WERI-Rb-1 (cell line): ENCODE results near the gene PANX3.

Source experiments
- DNase-seq: peaks from one replicate; pipeline ENCODE4 v3.0.0-alpha.2; 2020
- H3K27ac ChIP-seq: fragments of 250-450 bp; sonication (Bioruptor Pico); 2 replicates; pipeline ENCODE4 v1.5.1; 2020; ENCODE audit warnings: mild to moderate bottlenecking, moderate library complexity
- H3K27me3 ChIP-seq: fragments of 250-450 bp; sonication (Bioruptor Pico); 2 replicates; pipeline ENCODE4 v1.5.1; 2021; ENCODE audit warnings: mild to moderate bottlenecking, low read depth, moderate library complexity; ENCODE audit not compliant: insufficient read depth, severe bottlenecking
- H3K36me3 ChIP-seq: fragments of 250-450 bp; sonication (Bioruptor Pico); 2 replicates; pipeline ENCODE4 v1.5.1; 2020; ENCODE audit warnings: mild to moderate bottlenecking, moderate library complexity
- H3K4me3 ChIP-seq: 2 replicates; pipeline ENCODE4 v1.5.1; 2011; ENCODE audit warnings: low read depth, mild to moderate bottlenecking, control low read depth, low read length
- H3K9me3 ChIP-seq: fragments of 250-450 bp; sonication (Bioruptor Pico); 2 replicates; pipeline ENCODE4 v1.5.1; 2021; ENCODE audit warnings: mild to moderate bottlenecking, moderate library complexity; ENCODE audit not compliant: severe bottlenecking
- TF ChIP-seq, protein P1 (sequence below): IDR thresholded peaks from 2 replicates; pipeline ENCODE4 v1.5.1; 2011; ENCODE audit warnings: low read depth, mild to moderate bottlenecking, control low read depth, inconsistent platforms, low read length

PANX3 gene, protein sequence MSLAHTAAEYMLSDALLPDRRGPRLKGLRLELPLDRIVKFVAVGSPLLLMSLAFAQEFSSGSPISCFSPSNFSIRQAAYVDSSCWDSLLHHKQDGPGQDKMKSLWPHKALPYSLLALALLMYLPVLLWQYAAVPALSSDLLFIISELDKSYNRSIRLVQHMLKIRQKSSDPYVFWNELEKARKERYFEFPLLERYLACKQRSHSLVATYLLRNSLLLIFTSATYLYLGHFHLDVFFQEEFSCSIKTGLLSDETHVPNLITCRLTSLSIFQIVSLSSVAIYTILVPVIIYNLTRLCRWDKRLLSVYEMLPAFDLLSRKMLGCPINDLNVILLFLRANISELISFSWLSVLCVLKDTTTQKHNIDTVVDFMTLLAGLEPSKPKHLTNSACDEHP

DNA sequence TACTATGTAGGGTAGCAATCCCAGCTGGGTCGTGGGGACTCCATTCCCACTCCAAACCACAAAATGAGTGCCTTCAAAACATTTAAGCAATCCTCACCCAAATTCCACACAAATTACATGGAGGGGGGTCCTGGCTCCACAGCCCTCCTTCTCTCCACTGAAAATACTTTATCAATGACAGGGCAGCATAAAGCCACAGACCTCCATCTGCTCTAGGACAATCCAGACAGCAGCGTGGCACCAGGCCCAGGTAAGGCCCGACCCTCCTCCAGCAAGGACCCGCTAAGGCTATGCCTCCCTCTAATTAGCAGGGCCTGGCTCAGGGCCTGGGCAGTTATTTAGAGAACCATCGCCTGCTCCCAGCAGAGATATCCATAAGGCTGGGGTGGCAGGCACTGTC lies at the start of gene PANX3:
PANX3 (plus strand) TSS at position 365 of the 400 bp plus-strand sequence. CDS start 129 bp downstream, outside the sequence.
- no peak within 1 kb of the TSS for H3K27ac ChIP-seq
- no peaks in the 10 kb centered on the region for H3K36me3 ChIP-seq
- no peak within 1 kb of the TSS for H3K4me3 ChIP-seq
- no peak for DNase-seq
- H3K27me3 ChIP-seq, result no peaks in the 10 kb centered on the region
- TF ChIP-seq, protein P1, sequence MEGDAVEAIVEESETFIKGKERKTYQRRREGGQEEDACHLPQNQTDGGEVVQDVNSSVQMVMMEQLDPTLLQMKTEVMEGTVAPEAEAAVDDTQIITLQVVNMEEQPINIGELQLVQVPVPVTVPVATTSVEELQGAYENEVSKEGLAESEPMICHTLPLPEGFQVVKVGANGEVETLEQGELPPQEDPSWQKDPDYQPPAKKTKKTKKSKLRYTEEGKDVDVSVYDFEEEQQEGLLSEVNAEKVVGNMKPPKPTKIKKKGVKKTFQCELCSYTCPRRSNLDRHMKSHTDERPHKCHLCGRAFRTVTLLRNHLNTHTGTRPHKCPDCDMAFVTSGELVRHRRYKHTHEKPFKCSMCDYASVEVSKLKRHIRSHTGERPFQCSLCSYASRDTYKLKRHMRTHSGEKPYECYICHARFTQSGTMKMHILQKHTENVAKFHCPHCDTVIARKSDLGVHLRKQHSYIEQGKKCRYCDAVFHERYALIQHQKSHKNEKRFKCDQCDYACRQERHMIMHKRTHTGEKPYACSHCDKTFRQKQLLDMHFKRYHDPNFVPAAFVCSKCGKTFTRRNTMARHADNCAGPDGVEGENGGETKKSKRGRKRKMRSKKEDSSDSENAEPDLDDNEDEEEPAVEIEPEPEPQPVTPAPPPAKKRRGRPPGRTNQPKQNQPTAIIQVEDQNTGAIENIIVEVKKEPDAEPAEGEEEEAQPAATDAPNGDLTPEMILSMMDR, result no peak
- H3K9me3 ChIP-seq, result no peaks in the 10 kb centered on the region

DNA sequence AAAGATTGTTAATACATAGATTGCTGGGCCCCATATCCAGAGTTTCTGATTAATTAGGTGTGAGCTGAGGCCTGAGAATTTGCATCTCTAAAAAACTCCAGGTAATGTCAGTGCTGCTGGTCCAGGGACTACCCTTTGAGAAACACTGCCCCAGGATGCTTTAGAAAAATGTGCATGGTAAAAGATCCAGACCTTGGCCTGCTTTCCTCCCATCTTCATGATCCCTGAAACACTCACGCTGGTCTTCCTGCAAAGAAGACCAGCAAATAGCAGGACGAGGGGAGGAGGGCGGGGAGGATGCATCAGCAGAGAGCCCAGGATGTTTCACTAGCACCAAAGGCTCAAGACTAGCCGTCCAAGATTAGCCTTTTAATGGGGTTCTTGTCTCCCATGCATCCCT lies 41.5 kb upstream of the PANX3 start, which contains the start of gene OR8A1:
OR8A1 (plus strand) TSS at position 301 of the 400 bp plus-strand sequence. CDS start 123 bp downstream, outside the sequence.
- DNase-seq, result no peak
- Histone ChIP-seq H3K27ac (no peak within 1 kb of the TSS), H3K27me3 (peaks cover 3% of the 10 kb centered on the region), H3K9me3 (no peaks in the 10 kb centered on the region), H3K4me3 (no peak within 1 kb of the TSS), H3K36me3 (no peaks in the 10 kb centered on the region)
- TF ChIP-seq, protein P1, result no peak

DNA sequence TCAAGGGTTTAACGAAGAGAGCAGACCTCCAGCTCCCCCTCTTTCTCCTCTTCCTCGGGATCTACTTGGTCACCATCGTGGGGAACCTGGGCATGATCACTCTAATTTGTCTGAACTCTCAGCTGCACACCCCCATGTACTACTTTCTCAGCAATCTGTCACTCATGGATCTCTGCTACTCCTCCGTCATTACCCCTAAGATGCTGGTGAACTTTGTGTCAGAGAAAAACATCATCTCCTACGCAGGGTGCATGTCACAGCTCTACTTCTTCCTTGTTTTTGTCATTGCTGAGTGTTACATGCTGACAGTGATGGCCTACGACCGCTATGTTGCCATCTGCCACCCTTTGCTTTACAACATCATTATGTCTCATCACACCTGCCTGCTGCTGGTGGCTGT lies 41.1 kb upstream of the PANX3 start:
- no peak for DNase-seq
- Histone ChIP-seq H3K36me3 (no peaks in the 10 kb centered on the region), H3K9me3 (no peaks in the 10 kb centered on the region), H3K27me3 (peaks cover 3% of the 10 kb centered on the region), H3K4me3 (no peak overlapping the region), H3K27ac (no peak overlapping the region)
- TF ChIP-seq, protein P1, result no peak

DNA sequence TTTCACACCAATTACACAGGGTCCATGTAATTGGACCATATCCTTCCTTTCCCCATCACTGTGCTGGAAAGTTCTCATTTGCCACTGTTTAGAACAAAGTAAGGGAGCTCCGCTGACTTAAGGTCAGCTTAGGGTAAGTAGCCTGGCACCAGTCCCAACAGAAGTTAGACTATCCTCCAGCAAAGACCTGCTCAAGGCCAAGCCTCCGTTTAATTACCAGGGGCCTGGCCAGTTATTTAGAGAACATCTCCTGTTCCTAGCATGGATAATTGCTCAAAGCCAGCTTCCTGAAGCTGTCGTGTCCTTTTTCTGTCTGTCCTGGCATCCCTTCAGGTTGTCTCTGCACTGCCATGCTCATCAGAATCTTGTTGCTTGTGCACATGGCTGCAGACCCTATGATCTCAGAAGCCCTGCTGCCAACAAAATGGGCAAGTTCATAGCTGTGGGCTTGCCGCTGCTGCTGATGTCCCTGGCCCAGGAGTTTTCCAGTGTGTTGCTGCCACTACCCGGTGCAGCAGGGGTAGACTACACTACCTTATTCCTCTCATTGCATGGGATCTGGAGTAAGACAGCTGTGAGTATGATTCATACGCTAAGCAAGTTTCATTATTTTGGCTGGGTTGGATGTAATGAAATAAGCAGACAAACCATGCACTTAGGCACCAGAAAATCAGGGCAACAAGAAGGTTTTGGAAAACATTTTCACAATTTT lies 33.4 kb upstream of the PANX3 start:
- Histone ChIP-seq H3K9me3 (no peaks in the 10 kb centered on the region), H3K27ac (no peak overlapping the region), H3K36me3 (no peaks in the 10 kb centered on the region), H3K4me3 (no peak overlapping the region), H3K27me3 (no peaks in the 10 kb centered on the region)
- TF ChIP-seq, protein P1, result no peak
- DNase-seq, result no peak

DNA sequence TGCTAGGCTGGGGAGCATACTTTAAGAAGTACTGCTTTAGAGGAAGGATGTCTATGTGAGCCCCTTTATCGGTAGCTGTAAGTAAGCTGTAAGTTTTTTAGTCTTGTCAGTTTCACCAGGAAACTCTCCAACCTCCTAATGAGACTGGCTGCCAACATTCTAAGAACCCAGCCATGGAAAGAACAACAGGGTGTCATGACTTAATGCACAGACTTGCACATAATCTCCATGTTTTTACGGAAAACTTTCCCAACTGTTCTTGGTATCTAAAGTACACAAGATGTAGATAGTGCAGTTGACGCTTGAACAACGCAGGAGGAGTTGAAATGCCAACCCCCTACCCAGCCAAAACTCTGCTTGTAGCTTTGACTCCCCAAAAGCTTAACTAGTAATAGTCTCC lies 32.5 kb upstream of the PANX3 start:
- Histone ChIP-seq H3K36me3 (no peaks in the 10 kb centered on the region), H3K27ac (no peak overlapping the region), H3K9me3 (no peaks in the 10 kb centered on the region), H3K27me3 (no peaks in the 10 kb centered on the region), H3K4me3 (no peak overlapping the region)
- TF ChIP-seq, protein P1, result no peak
- no peak for DNase-seq
